Bone marrow (tissue), 2 donors: ENCODE measurements around the gene GMPR2.

ENCODE experiments used
- DNase-seq, 2 donors: peaks; one replicate each; lab custom pipeline; 2025; lab: John Stamatoyannopoulos, UW

GMPR2 gene

DNA sequence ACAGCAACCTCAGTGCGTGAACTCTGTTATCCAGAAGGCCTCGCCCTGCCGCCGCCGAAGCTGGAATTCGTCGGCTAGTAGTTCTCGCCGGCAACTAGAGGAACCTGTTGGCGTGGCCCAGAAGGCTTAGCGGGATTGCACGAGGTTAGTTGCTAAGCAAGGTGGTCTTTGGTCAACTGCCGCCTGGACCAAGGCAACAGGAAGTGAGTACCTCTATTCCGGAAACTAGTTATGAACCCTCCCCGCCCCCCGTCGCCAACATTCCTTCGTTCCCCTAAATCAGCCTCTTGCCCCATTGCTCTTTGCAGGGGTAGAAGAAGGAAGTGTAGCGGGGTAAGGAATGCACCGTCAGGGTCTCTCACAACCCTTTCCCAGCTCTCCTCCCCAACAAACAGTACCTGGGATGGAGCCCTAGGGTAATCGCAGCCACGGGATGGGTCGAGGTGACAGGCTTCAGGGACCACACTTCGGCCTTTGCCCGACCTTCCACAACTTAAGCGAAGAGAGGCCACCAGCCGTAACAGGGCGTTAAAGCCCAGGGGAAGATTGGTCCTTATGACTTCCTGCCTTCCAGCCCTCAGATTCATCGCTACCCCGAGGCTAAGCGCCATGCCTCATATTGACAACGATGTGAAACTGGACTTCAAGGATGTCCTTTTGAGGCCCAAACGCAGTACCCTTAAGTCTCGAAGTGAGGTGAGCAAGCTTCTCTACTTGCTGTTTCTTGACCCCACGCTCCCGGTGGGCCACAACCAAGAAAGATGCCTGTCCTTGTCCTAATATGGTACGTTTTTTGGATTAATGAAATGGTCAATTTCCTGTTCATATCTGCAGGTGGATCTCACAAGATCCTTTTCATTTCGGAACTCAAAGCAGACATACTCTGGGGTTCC, at the start of gene GMPR2:
Gene GMPR2, plus strand, starts transcription at position 285 of the 893 bp plus-strand sequence. Its CDS starts 325 bp downstream, at position 610.
- DNase-seq = no peak

DNA sequence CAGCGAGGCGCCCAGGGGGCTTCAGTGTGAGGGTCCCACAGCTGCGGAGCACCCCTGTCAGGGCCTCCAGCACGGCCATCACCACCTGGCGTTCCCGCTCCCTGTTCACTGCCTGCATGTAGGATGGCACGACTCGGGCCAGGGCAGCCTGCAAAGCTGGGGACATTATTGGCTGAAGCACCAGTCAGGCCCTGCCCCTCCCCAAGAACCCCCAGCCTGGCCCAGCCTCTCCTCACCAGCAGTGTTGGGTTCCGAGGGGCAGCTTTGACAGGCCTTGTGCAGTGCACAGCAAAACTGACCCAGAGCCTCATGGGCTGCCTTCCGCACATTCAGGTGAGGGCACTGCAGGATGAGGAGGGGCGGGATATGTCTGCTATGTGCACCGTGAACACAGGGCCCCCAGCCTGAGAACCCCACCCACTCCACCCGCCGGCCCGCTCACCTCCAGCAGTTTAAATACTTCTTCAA, 49.7 kb upstream of the GMPR2 start:
- DNase-seq = no peak

DNA sequence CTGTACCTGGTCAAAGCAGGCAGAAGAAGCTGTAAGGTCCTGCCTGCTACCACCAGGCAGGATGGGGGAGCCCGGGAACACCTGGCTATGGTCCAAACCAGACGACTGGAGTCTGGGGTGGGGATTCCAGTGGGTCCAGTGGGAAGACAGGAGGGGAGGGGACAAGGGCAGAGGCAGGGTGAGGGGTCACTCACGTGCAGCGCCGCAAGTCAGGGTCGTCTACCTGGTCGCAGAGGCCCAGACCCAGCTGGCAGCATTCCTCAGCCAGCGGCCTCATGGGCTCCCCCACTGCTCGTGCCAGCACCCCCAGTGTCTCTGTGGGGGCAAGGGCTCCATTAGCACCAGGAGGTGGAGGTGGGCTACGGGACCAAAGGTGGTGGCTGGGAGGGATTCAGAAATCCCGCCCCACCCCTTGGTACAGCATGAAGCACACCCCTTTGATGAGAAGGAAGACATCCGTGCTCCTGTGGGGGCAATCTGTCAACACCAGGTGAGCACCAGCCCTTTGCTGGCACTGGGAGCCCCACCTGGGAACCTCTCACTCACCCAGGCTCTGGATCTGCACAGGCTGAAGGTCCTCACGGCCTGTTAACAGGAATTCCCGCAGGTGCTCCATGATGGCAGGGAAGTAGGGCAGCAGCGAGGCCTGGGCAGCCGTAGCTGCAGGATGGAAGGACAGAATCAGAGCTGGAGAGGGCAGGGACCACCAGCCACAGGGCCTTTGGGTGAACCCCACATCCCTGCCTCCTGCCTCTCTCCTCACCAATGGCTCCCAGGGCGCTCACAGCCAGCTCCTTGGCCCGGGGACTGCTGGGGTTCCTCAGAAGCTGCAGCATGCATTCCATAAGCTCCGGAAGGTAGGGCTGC, 48.4 kb upstream of the GMPR2 start:
- no peak for DNase-seq

DNA sequence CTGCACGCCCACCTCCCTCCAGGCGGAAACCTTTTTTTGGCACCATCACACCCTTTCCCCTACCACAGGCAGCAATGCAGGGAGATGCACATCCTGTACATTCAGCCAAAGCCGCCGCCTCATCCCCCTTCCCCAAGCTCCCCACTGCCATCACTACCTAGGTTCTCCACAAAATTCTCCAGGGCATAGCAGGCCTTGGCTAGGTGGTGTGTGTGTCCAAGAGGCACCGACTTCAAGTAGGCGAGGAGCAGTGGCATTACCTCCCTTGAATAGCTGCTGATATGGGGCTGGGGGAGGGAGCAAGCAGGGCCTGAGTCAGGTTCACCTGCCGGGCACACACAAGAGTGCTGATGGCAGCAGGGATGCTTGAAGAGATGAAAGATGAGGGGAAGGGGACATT, 47.7 kb upstream of the GMPR2 start:
- no peak for DNase-seq

DNA sequence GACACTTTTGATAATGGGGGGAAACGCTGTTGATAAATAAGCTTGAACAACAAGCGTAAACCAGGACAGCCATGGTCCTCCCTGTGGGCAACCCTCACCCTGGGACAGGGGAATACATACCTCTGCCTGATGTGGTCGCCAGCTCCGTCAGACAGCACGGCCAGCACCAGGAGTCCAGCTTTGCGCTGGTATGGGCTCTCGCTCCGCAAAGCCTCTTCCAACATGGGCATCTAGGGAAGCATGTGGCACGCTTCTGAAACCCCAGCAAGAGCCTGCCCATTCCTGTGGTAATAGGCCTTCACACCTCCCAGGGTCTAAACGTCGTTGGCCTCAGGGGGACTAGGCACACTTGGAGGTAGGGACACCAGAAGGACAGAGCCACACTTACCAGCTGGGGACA, 47.0 kb upstream of the GMPR2 start:
- DNase-seq = no peak

DNA sequence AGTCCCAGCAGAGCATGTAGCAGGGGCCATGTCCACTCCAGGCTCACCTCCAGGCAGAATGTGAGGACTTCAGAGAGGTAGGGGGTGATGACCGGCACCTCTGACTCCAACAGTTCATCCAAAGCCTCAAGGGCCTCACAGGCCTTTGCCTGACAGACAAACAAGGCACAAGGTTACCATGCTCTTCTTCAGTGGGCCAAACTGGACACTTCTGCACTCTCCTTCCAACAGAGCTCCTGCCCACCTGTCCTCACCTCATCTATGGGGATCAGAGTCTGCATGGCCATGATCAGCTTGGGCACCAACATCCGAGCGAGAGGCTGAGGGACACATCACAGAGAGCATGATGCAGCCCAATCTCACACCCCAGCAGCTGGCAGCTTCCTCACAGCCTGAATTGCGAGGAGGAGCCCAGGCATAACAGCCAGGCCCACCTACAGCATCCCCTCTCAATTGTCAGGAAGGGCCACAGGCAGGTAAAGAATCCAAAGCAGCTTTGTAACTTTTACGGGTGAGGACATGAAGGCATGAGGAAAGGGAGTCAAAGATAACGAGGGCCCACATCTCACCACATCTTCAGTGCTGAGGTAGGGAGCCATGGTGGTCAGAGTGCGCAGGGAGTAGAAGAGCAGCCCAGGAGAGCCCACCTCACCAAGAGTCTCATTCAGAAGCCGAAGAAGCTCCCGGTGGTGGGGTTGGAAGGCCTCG, 45.7 kb upstream of the GMPR2 start:
- DNase-seq = no peak

DNA sequence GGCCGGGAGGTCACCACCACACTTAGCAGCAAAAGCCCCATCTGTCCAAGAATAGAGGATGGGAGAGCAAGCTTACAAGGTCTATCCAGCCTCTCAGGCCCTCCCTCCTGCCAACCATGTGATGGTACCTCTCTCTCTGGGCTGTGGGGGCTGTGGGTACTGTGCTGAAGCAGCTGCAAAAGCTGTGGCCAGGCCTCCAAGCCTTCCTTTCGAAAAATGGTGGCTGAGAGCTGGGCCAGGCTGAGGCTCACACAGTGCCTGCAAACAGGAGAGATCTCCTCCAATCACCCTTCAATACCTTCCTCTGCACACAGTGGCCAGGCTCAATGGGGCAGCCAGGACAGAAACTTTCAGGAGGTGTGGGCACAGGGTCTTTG, 45.2 kb upstream of the GMPR2 start:
- no peak for DNase-seq

DNA sequence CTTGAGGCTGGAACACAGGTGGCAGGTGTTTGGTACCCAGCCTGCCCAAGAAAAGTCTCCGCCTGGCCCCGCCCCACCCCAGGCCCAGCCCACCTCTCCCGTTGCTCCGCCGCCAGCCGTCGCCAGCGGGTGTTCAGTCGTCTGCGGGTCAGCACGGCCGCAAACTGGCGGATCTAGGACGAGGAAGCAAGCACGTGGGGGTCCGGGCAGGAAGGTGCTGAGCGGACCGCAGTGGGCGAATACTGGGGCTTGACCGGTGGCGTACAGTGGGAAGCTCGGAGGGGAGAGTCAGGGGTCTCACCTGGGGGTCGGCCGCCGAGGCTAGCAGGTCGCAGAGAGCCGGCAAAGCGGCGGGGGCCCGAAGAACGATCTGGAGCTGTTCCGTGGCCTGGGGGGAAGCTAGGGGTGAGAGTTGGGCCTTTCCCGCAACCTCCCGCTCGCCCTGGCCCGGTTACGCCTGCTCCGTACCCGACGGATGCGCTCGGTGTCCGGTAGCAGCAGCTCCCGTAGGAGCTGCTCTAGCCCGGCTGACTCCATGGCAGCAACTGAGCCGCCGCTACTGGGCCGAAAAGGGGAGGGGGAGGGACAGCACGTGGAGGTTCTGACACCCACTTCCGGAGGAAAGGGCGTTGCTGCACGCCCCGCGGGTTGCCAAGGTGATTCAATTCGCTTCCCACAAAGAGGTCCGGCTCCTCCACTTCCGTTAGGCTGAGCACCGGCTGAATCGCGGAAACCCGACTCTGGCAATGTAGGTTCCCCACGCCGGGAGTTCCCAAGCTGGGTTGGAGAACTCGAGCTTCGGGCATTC, 44.3 kb upstream of the GMPR2 start, which contains the start of gene IPO4:
Gene IPO4, minus strand, starts transcription at position 566 of the 808 bp plus-strand sequence. Its CDS starts 29 bp downstream, at position 537.
- peak; percentile 76 to 92 for DNase-seq

DNA sequence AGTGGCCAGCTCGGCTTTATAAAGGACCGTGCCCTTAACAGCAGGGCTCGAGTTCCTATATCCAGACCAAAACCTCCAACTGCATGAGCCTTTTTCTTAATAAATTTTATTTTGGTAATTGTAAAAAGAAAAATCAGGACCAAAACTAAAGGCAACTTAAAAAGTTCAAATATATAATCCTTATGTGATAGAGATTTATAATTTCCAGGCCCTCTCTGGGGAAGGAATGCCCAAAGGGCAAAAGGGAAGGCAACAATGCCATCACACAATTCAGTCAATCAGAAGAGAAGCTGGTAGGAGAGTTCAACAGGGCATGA, 43.7 kb upstream of the GMPR2 start:
- no peak for DNase-seq

DNA sequence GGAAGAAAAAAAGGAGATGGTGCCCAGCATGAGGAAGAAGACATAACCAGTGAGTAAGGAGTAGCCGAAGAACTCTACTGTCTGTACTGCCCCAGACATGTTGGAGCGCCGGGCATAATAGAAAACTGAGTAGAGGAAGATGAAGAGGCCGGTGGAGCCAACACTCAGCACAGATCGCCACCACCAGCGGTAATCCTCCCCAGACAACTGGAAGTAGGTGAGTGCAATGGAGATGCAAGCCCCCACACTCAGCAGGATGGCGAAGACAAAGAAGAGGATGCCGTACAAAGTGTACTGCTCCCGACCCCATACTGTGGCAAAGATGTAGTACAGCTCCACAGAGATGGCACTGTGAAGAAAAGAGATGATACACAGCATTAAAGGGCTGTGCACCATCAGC, 43.3 kb upstream of the GMPR2 start:
- no peak for DNase-seq

DNA sequence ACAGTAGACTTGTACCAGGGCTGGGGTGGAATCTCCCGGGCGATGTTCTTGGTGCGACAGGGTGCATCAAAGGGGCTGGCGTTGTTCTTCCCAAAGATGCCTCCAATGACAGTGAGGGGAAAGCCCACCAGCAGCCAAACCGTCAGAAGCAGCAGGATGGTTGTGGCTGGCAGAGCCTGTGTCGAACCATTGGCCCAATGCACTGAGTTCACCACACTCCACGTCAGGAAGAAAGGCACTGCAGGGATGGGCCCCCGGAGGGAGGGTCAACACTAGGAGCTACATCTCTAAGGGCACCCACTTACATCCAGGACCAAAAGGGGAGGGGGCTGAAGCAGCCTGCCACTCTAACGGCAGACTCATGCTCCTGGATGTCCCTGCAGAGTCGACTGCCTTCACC, 42.3 kb upstream of the GMPR2 start:
- no peak for DNase-seq

DNA sequence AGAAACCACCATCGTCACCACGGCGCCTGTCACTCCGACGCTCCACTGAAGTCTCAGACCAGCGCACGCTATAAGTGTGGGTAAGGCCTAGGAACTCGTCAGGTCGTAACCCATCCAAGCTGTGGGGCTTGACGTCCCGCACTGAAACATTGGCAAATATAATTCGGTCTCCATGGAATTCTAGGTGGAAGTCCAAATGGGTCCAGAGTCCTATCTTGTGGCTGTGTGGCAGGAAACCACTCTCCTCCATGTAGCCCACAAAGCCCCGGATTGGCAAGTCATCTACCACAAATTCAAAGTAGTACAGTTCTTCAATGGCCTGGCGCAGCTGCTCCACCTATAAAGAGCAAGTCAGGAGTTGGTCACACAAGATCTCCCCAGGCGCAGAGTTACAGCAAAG, 39.8 kb upstream of the GMPR2 start:
- no peak for DNase-seq

DNA sequence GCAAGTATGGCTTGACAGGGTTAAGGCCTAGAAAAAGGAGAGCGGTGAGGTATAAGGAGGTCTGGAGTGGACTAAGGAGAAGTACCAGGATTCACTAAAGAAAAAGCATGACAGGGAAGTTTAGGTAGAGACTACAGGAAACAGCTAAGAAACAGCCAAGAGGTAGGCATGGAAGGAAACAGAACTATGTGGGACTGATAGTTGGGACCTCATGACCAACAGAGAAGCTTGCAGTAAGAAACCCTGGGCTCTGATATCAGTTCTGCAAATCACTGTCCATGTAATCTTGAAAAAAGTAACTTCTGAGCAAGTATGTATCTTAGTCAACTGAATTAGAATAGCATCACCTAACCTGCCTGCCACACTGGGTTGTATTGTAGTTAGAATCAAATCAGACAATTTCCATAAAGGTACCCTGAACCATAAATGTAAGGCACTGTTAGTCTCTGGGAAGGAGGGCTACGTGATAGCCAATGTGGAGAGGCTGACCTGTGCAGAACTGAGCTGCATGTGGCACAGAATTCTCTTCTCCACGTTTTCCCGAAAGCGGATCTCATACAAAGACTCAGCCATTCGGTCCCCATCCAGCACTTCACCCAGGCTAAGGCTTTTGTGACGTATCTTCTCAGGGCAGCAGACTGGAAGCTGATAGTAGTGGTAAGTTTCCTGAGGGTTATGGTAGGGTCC, 38.4 kb upstream of the GMPR2 start:
- no peak for DNase-seq

DNA sequence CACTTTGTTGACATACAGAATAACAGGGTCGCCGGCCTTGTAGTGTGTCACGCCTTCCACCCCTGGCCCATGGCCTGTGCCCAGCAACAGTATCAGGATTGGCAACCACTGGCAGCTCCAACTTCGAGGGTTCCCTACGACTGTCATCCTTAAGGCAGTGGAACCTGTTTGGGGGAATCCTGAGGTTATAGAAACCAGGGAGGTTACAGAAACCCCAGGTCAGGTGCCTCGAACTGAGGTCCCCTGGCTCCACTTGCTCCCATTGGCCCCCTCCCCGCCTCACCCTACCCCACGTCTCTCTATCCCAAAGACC, 37.9 kb upstream of the GMPR2 start:
- no peak for DNase-seq

DNA sequence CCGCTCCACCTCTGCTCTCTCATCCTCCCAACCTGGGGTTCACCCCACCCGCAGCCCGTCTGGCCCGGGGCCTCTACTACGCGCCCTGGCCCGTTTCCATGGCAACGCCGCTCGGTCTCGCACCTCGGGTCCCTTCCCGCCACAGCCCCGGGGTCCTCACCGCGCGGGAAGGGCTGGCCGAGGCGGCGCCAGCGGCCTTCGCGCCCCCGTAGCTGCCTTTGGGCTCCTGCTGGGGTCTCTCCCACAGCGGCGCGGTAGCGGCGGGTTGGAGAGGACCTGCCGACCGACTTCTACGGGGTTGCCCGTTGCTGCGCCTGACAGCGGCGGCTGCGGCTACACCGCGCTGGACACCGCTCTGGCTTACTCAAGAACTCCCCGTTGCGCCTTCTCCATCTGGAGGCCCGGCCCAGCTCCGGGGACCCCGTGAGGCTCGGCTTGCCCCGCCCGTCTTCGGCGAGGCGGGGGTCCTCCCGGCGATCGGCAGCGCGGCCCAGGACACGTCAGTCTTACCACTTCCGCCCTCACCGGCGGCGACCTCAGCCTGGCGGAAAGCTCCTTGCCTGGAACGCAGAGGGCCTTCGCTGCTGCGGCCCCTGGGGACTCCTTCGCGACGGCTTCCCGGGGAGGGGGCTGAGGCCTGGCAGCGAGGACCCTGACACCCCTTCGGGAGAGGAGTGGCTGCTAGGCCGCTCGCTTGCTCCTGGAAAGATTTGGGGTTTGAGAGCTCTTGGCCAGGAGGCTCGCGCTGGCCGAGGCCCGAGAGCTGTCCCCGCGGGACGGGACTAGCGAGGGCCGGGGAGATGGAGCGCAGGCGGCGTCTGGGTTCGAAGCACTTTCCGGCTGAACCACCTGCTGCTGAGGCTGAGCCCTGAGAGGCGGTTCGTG, 37.3 kb upstream of the GMPR2 start, which contains the start of gene TM9SF1:
Gene TM9SF1, minus strand, starts transcription at position 256 of the 885 bp plus-strand sequence. CDS start 422 bp downstream, outside the sequence.
- DNase-seq = peak; percentile 81 to 84

DNA sequence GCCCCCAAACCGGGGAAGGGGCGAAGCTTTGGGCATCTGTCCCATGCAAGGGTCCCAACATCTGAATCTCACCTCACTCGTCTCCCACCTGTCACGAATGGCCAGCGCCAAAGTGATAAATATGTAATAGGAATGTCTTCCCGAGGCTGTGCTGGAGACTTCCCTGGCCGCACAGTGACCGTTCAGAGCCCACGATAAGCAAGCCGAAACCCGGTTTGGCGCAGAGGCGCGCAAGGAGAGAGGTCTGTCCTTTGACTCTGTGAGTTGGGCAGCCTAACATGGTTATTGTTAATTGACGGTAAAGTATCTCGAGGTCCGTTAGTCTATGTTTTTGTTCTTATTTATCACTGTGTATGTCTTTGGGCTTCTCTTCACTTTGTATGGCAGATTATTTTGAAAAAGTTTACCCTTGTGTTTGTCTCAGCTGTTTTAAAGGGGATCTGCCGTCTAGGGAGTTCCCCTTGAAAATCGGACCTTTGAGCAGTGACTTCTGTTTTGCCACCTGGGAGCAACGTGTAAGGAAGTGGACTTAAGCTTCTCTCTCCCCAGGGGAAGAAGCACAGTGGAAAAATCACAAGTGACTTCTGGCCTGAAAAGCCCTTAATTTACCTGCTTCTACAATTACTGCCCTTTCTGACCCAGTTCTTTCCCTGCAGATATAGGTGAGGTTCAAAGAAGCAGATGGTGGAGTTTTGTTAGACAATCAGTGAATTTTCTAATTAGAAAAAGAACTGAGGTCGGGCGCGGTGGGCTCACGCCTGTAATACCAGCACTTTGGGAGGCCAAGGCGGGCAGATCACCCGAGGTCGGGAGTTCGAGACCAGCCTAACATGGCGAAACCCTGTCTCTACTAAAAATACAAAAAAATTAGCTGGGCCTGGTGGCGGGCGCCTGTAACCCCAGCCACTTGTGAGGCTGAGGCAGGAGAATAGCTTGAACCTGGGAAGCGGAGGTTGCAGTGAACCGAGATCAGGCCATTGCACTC, 36.4 kb upstream of the GMPR2 start:
- no peak for DNase-seq

DNA sequence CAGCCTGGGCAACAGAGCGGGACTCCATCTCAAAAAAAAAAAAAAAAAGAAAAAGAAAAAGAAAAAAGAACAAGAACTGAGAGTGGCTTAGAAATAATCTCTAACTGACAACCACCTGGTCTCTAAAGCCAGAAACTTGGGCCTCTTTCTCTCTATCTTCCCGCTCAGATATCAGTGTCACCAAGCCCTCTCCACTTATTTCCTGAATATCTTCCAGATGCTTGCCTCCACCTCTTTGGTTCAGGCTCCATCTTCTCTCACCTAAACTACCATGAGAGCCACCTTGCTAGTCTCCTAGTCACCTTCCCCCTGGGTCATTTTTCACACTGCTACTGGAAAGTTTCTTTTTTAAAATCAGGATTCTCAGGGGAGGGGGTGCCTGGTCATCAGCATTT, 35.7 kb upstream of the GMPR2 start:
- no peak for DNase-seq

DNA sequence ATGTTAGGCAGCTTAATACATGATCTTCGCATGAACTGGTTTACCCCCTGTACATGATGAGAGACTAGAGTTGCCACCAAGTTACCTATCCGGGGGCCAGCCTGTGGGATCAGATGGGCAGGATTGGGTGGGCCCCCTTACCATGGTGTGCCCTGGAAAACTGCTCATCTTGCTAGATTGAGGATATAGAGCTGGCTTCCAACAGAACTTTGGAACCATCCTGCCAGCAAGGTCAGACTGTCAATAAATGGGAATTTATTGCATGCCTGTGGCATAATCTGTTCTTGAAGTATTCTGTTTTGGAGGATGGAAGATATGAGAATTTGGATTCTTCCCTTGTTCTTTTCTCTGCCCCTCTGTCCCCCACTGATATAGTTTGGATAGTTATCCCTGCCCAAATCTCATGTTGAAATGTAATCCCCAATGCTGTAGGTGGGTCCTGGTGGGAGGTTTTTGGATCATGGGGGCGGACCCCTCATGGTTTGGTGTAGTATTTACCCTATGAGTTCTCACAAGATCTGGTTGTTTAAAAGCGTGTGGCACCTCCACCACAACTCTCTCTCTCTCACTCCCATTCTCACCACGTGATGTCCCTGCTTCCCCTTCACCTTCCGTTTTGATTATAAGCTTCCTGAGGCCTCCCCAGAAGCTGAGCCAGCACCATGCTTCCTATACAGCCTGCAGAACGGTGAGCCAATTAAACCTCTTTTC, 33.8 kb upstream of the GMPR2 start:
- DNase-seq = no peak
